Panc1 (cell line): Measurements from ENCODE around the gene NEK5. TPM values are rescaled to one million over a fixed set of nuclear protein-coding genes. Genes with fewer than 3 reads are reported as not detected.

Experiments used
- ATAC-seq: fragments of 200-7000 bp; cut with Tn5 transposase; 2 replicates; pipeline ENCODE4 v1.9.1; 2020; ENCODE audit warnings: mild to moderate bottlenecking, moderate library complexity
- BruUV-seq: library from RNA; stranded (reverse); fragments of 400-500 nt; replicated peaks from 2 replicates; lab custom pipeline; 2021; lab: Mats Ljungman, UMichigan
- CTCF ChIA-PET: fragments of 300-600 bp; sonication (Branson Sonifier 250); formaldehyde crosslinking; loops from one replicate; lab custom pipeline; 2022; ENCODE audit warnings: antibody characterized with exemption; lab: Charles Lee
- POLR2A ChIA-PET: fragments of 300-600 bp; sonication (Branson Sonifier 250); formaldehyde crosslinking; loops from one replicate; lab custom pipeline; 2022; ENCODE audit warnings: antibody characterized with exemption; lab: Charles Lee
- DNase-seq: peaks from one replicate; pipeline ENCODE4 v3.0.0-alpha.2; 2010; ENCODE audit warnings: low read depth, low spot score
- H3K27ac ChIP-seq: 2 replicates; pipeline ENCODE4 v1.5.1; 2011; ENCODE audit warnings: mild to moderate bottlenecking, low read length, inconsistent platforms
- H3K27me3 ChIP-seq: fragments of 200-500 bp; sonication (Bioruptor generic); 2 replicates; pipeline ENCODE4 v1.6.0; 2014; ENCODE audit warnings: low read length, inconsistent platforms; ENCODE audit not compliant: control insufficient read depth, insufficient read depth
- H3K36me3 ChIP-seq: fragments of 200-500 bp; sonication (Bioruptor generic); 2 replicates; pipeline ENCODE4 v1.5.1; 2014; ENCODE audit warnings: inconsistent platforms, mild to moderate bottlenecking, low read length, moderate library complexity; ENCODE audit not compliant: control insufficient read depth, insufficient read depth
- H3K4me1 ChIP-seq: 2 replicates; pipeline ENCODE4 v1.5.1; 2011; ENCODE audit warnings: inconsistent platforms, mild to moderate bottlenecking, low read length, moderate library complexity; ENCODE audit not compliant: control insufficient read depth, insufficient read depth
- H3K4me3 ChIP-seq, 2 experiments: 2 replicates each; pipeline ENCODE4 v1.5.1; 2011 to 2012; ENCODE audit warnings: low read depth in 2 of 2, low read length in 2 of 2, mild to moderate bottlenecking in 2 of 2, inconsistent platforms in 1 of 2, moderate library complexity in 1 of 2
- H3K9me3 ChIP-seq: fragments of 200-500 bp; sonication (Bioruptor generic); 2 replicates; pipeline ENCODE4 v1.5.1; 2014; ENCODE audit warnings: low read depth, mild to moderate bottlenecking, inconsistent platforms, low read length, moderate library complexity; ENCODE audit not compliant: control insufficient read depth, insufficient read depth
- POLR2AphosphoS5 ChIP-seq: IDR thresholded peaks from 2 replicates; pipeline ENCODE4 v1.6.1; 2012; ENCODE audit warnings: mild to moderate bottlenecking, low read depth, low read length, moderate library complexity
- SIN3A ChIP-seq: IDR thresholded peaks from 2 replicates; pipeline ENCODE4 v1.6.1; 2012; ENCODE audit warnings: low read depth, mild to moderate bottlenecking, low read length, moderate library complexity, borderline replicate concordance; ENCODE audit not compliant: insufficient read depth
- TCF7L2 ChIP-seq: IDR thresholded peaks from 2 replicates; pipeline ENCODE4 v1.6.1; 2011; ENCODE audit warnings: mild to moderate bottlenecking, low read depth, low read length, inconsistent platforms
- in situ Hi-C: cut with HindIII; loops from 2 replicates; pipeline ENCODE4 v1.10.0; 2016; ENCODE audit warnings: low sequenced_read_pairs, low pct_unique_long_range_greater_than_20kb
- intact Hi-C: fragments of 100-400 bp; cut with micrococcal nuclease; formaldehyde crosslinking; loops from one replicate; pipeline ENCODE4 v1.10.0; 2022; ENCODE audit not compliant: unreplicated experiment
- total RNA-seq: library from RNA; stranded (reverse); gene quantifications from one replicate; pipeline ENCODE4 v1.2.1, GENCODE V29; 2021; ENCODE audit not compliant: unreplicated experiment
- TF ChIP-seq, protein P1 (sequence below): fragments of 450-650 bp; IDR thresholded peaks from 2 replicates; pipeline ENCODE4 v1.5.1; 2017; ENCODE audit warnings: mild to moderate bottlenecking
- TF ChIP-seq, protein P2 (sequence below), 2 experiments: IDR thresholded peaks; 2 replicates each; pipeline ENCODE4 v1.6.1; 2011 to 2012; ENCODE audit warnings: low read depth in 2 of 2, control low read depth in 1 of 2, low read length in 1 of 2, mild to moderate bottlenecking in 1 of 2, moderate library complexity in 1 of 2; ENCODE audit not compliant: insufficient read depth in 1 of 2

The NEK5 gene
- total RNA-seq, 1 experiment from 2014 or later, result 0.08 TPM

DNA sequence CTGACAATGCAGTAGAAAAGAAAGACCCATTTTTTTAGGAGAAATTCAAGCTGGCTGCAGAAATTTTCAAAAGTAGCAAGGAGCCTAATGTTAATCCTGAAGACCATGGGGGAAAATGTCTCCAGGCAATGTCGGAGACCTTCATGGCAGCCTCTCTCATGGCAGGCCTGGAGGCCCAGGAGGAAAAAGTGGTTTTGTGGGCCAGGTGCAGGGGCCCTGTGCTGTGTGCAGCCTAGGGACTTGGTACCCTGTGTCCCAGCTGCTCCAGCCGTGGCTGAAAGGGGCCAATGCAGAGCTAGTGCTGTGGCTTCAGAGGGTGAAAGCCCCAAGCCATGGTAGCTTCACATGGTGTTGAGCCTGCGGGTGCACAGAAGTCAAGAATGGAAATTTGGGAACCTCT, 112.6 kb downstream of the NEK5 start:
- Histone ChIP-seq H3K27ac (no peak overlapping the region), H3K36me3 (peaks cover 6% of the 10 kb centered on the region), H3K4me3 (no peak overlapping the region), H3K4me1 (peaks cover 5% of the 10 kb centered on the region), H3K9me3 (no peaks in the 10 kb centered on the region), H3K27me3 (no peaks in the 10 kb centered on the region)
- in situ Hi-C loops (no loop called here), intact Hi-C loops (no loop called here)
- DNase-seq, result no peak
- no peak for ATAC-seq
- ChIA-PET CTCF (no interaction called here), POLR2A (no interaction called here)
- no TSS peak for BruUV-seq
- TF ChIP-seq POLR2AphosphoS5 (no peak), SIN3A (no peak), TCF7L2 (no peak)
- TF ChIP-seq, protein P1, sequence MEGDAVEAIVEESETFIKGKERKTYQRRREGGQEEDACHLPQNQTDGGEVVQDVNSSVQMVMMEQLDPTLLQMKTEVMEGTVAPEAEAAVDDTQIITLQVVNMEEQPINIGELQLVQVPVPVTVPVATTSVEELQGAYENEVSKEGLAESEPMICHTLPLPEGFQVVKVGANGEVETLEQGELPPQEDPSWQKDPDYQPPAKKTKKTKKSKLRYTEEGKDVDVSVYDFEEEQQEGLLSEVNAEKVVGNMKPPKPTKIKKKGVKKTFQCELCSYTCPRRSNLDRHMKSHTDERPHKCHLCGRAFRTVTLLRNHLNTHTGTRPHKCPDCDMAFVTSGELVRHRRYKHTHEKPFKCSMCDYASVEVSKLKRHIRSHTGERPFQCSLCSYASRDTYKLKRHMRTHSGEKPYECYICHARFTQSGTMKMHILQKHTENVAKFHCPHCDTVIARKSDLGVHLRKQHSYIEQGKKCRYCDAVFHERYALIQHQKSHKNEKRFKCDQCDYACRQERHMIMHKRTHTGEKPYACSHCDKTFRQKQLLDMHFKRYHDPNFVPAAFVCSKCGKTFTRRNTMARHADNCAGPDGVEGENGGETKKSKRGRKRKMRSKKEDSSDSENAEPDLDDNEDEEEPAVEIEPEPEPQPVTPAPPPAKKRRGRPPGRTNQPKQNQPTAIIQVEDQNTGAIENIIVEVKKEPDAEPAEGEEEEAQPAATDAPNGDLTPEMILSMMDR, result no peak
- TF ChIP-seq, protein P2, sequence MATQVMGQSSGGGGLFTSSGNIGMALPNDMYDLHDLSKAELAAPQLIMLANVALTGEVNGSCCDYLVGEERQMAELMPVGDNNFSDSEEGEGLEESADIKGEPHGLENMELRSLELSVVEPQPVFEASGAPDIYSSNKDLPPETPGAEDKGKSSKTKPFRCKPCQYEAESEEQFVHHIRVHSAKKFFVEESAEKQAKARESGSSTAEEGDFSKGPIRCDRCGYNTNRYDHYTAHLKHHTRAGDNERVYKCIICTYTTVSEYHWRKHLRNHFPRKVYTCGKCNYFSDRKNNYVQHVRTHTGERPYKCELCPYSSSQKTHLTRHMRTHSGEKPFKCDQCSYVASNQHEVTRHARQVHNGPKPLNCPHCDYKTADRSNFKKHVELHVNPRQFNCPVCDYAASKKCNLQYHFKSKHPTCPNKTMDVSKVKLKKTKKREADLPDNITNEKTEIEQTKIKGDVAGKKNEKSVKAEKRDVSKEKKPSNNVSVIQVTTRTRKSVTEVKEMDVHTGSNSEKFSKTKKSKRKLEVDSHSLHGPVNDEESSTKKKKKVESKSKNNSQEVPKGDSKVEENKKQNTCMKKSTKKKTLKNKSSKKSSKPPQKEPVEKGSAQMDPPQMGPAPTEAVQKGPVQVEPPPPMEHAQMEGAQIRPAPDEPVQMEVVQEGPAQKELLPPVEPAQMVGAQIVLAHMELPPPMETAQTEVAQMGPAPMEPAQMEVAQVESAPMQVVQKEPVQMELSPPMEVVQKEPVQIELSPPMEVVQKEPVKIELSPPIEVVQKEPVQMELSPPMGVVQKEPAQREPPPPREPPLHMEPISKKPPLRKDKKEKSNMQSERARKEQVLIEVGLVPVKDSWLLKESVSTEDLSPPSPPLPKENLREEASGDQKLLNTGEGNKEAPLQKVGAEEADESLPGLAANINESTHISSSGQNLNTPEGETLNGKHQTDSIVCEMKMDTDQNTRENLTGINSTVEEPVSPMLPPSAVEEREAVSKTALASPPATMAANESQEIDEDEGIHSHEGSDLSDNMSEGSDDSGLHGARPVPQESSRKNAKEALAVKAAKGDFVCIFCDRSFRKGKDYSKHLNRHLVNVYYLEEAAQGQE (IDR thresholded peaks at IDR 0.05; ENCODE audit: insufficient read depth in 1 of 2, low read depth in 2 of 2, low read length in 1 of 2), result no peak

DNA sequence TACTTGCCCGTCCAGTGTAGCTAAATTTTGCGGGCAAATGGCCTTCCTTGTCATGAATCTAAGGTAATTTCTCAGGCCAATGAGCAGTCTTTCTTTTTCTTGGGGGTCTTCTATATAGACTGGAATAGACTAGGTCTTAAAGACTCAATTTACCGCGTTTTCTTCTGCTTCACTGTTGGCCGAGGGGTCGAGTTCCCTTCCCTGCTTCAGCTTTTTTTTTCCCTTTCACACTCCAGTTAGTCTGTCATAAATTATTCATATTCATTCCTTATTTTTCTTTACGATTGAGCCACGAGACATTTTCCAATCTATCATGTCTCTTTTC, 116.4 kb downstream of the NEK5 start:
- no peak for ATAC-seq
- TSS peak; percentile 91 for BruUV-seq
- CTCF ChIA-PET, result interaction anchor here (0.6 kb wide), 1 partner anchor 9 kb away, joined by 4 read pairs; no protein-coding TSS in a partner anchor

More for the DNA sequence above, 116.4 kb downstream of the NEK5 start:
- H3K4me1 ChIP-seq, result peaks cover 8% of the 10 kb centered on the region
- DNase-seq, result no peak
- no peaks in the 10 kb centered on the region for H3K9me3 ChIP-seq
- peak overlapping the region; percentile 98 to 99 for H3K4me3 ChIP-seq
- intact Hi-C loops, result no loop called here
- H3K27me3 ChIP-seq, result no peaks in the 10 kb centered on the region
- peak overlapping the region; percentile 89 for H3K27ac ChIP-seq
- POLR2A ChIA-PET, result interaction anchor here (0.6 kb wide), 1 partner anchor 173 kb away, joined by 14 read pairs; no protein-coding TSS in a partner anchor
- TF ChIP-seq POLR2AphosphoS5, result no peak
- no peak for TF ChIP-seq TCF7L2
- TF ChIP-seq, protein P1, result no peak
- TF ChIP-seq, protein P2 (IDR thresholded peaks at IDR 0.05; ENCODE audit: insufficient read depth in 1 of 2, low read depth in 2 of 2, low read length in 1 of 2), result no peak
- TF ChIP-seq SIN3A, result no peak
- peaks cover 6% of the 10 kb centered on the region; the same call in 1 of the 2 replicates for H3K36me3 ChIP-seq
- in situ Hi-C loops, result no loop called here
